Measurements from ENCODE around the gene RERE.

Gene RERE

GRCh38 chr1:8408151-8408839 is 409.1 kb downstream of the RERE start:
- H3K27ac ChIP-seq = peak overlapping the region; percentile 96
- no peak; the same call in 1 of the 2 replicates for TF ChIP-seq POLR2AphosphoS5 (IDR thresholded peaks at IDR 0.05; ENCODE audit: borderline replicate concordance, low read depth, low read length)
- TF ChIP-seq FOXP2 (optimal IDR thresholded peaks at IDR 0.05; ENCODE audit: control extremely low read depth, extremely low read length, insufficient read depth) = no peak
- no peak for TF ChIP-seq EZH2 (IDR thresholded peaks at IDR 0.05)
- peak overlapping the region; percentile 13 for H3K9ac ChIP-seq (ENCODE audit: insufficient read length)
- H3K36me3 ChIP-seq (ENCODE audit: insufficient read depth, low read length) = peaks cover 26% of the 10 kb centered on the region
- no peak for DNase-seq (ENCODE audit: low read depth, low spot score)
- peak overlapping the region; percentile 71 for H3K4me3 ChIP-seq
- no peaks in the 10 kb centered on the region for H3K9me3 ChIP-seq (ENCODE audit: low read depth, low read length)

- TF ChIP-seq POLR2AphosphoS5 (IDR thresholded peaks at IDR 0.05; ENCODE audit: borderline replicate concordance, low read depth, low read length) = no peak
- no peaks in the 10 kb centered on the region for H3K9me3 ChIP-seq (ENCODE audit: low read depth, low read length)
- H3K9ac ChIP-seq (ENCODE audit: insufficient read length) = peak overlapping the region; percentile 13
- no peak for DNase-seq (ENCODE audit: low read depth, low spot score)
- peak overlapping the region; percentile 96 for H3K27ac ChIP-seq
- peaks cover 25% of the 10 kb centered on the region for H3K36me3 ChIP-seq (ENCODE audit: insufficient read depth, low read length)
- peak overlapping the region; percentile 71 for H3K4me3 ChIP-seq
Measured at GRCh38 chr1:8407652-8408051, 409.8 kb downstream of the RERE start.

GRCh38 chr1:8406960-8407359 is 410.5 kb downstream of the RERE start:
- TF ChIP-seq EZH2 (IDR thresholded peaks at IDR 0.05) (no peak), FOXP2 (optimal IDR thresholded peaks at IDR 0.05; ENCODE audit: control extremely low read depth, extremely low read length, insufficient read depth) (no peak), POLR2AphosphoS5 (IDR thresholded peaks at IDR 0.05; ENCODE audit: borderline replicate concordance, low read depth, low read length) (no peak)
- H3K4me3 ChIP-seq = no peak overlapping the region
- H3K9ac ChIP-seq (ENCODE audit: insufficient read length) = no peak overlapping the region
- no peaks in the 10 kb centered on the region for H3K9me3 ChIP-seq (ENCODE audit: low read depth, low read length)
- H3K27ac ChIP-seq = no peak overlapping the region
- DNase-seq (ENCODE audit: low read depth, low spot score) = no peak
- peaks cover 28% of the 10 kb centered on the region for H3K36me3 ChIP-seq (ENCODE audit: insufficient read depth, low read length)

GRCh38 chr1:8406011-8406410 is 411.4 kb downstream of the RERE start:
- H3K27ac ChIP-seq = no peak overlapping the region
- no peaks in the 10 kb centered on the region for H3K9me3 ChIP-seq (ENCODE audit: low read depth, low read length)
- H3K9ac ChIP-seq (ENCODE audit: insufficient read length) = no peak overlapping the region
- no peak overlapping the region for H3K4me3 ChIP-seq
- no peak for DNase-seq (ENCODE audit: low read depth, low spot score)
- H3K36me3 ChIP-seq (ENCODE audit: insufficient read depth, low read length) = peaks cover 33% of the 10 kb centered on the region
- TF ChIP-seq FOXP2 (optimal IDR thresholded peaks at IDR 0.05; ENCODE audit: control extremely low read depth, extremely low read length, insufficient read depth) (no peak), EZH2 (IDR thresholded peaks at IDR 0.05) (no peak), POLR2AphosphoS5 (IDR thresholded peaks at IDR 0.05; ENCODE audit: borderline replicate concordance, low read depth, low read length) (no peak)

GRCh38 chr1:8404460-8405370 is 412.7 kb downstream of the RERE start:
- H3K9ac ChIP-seq (ENCODE audit: insufficient read length) = no peak overlapping the region
- peaks cover 30% of the 10 kb centered on the region for H3K36me3 ChIP-seq (ENCODE audit: insufficient read depth, low read length)
- no peak overlapping the region for H3K27ac ChIP-seq
- no peak for DNase-seq (ENCODE audit: low read depth, low spot score)
- H3K4me3 ChIP-seq = no peak overlapping the region
- no peaks in the 10 kb centered on the region for H3K9me3 ChIP-seq (ENCODE audit: low read depth, low read length)
- TF ChIP-seq FOXP2 (optimal IDR thresholded peaks at IDR 0.05; ENCODE audit: control extremely low read depth, extremely low read length, insufficient read depth) (no peak), POLR2AphosphoS5 (IDR thresholded peaks at IDR 0.05; ENCODE audit: borderline replicate concordance, low read depth, low read length) (no peak), EZH2 (IDR thresholded peaks at IDR 0.05) (no peak)

- no peak for TF ChIP-seq POLR2AphosphoS5 (IDR thresholded peaks at IDR 0.05; ENCODE audit: borderline replicate concordance, low read depth, low read length)
- no peak for TF ChIP-seq EZH2 (IDR thresholded peaks at IDR 0.05)
- no peak for TF ChIP-seq FOXP2 (optimal IDR thresholded peaks at IDR 0.05; ENCODE audit: control extremely low read depth, extremely low read length, insufficient read depth)
- no peaks in the 10 kb centered on the region for H3K9me3 ChIP-seq (ENCODE audit: low read depth, low read length)
- no peak overlapping the region for H3K27ac ChIP-seq
- H3K4me3 ChIP-seq = no peak overlapping the region
- DNase-seq (ENCODE audit: low read depth, low spot score) = no peak
- peaks cover 40% of the 10 kb centered on the region for H3K36me3 ChIP-seq (ENCODE audit: insufficient read depth, low read length)
- no peak overlapping the region for H3K9ac ChIP-seq (ENCODE audit: insufficient read length)
Measured at GRCh38 chr1:8402109-8402710, 415.2 kb downstream of the RERE start.

- no peaks in the 10 kb centered on the region for H3K9me3 ChIP-seq (ENCODE audit: low read depth, low read length)
- no peak overlapping the region for H3K4me3 ChIP-seq
- DNase-seq (ENCODE audit: low read depth, low spot score) = no peak
- H3K9ac ChIP-seq (ENCODE audit: insufficient read length) = no peak overlapping the region
- peak overlapping the region; percentile 90; the same call in 1 of the 2 replicates for H3K27ac ChIP-seq
- TF ChIP-seq FOXP2 (optimal IDR thresholded peaks at IDR 0.05; ENCODE audit: control extremely low read depth, extremely low read length, insufficient read depth) (no peak), POLR2AphosphoS5 (IDR thresholded peaks at IDR 0.05; ENCODE audit: borderline replicate concordance, low read depth, low read length) (no peak), EZH2 (IDR thresholded peaks at IDR 0.05) (no peak)
- H3K36me3 ChIP-seq (ENCODE audit: insufficient read depth, low read length) = peaks cover 30% of the 10 kb centered on the region
Measured at GRCh38 chr1:8398677-8399076, 418.8 kb downstream of the RERE start.

- Histone ChIP-seq H3K4me3 (peak overlapping the region; percentile 62), H3K9me3 (ENCODE audit: low read depth, low read length) (no peaks in the 10 kb centered on the region), H3K9ac (ENCODE audit: insufficient read length) (no peak overlapping the region), H3K27ac (peak overlapping the region; percentile 90), H3K36me3 (ENCODE audit: insufficient read depth, low read length) (peaks cover 33% of the 10 kb centered on the region)
- DNase-seq (ENCODE audit: low read depth, low spot score) = no peak
- TF ChIP-seq POLR2AphosphoS5 (IDR thresholded peaks at IDR 0.05; ENCODE audit: borderline replicate concordance, low read depth, low read length) (no peak), EZH2 (IDR thresholded peaks at IDR 0.05) (no peak), FOXP2 (optimal IDR thresholded peaks at IDR 0.05; ENCODE audit: control extremely low read depth, extremely low read length, insufficient read depth) (no peak)
Measured at GRCh38 chr1:8398086-8398485, 419.4 kb downstream of the RERE start.

Data from SK-N-MC (cell line).